Activated T-cell treated with anti-CD3 and anti-CD28 coated beads for 48 hours (primary cell): ENCODE results near the gene AZIN2.
"Not testable (repeated sequence)": the region's sequence is repeated elsewhere in the genome, so short reads cannot be mapped to it uniquely, and the experiment has no call there.

Experiments
- DNase-seq: peaks from one replicate; pipeline ENCODE4 v3.0.0-alpha.2; 2020; ENCODE audit warnings: low read depth

Gene AZIN2

GRCh38 chr1:33127001-33127823 is 46.3 kb downstream of the AZIN2 start:
- DNase-seq = peak; percentile 97

GRCh38 chr1:33128781-33129180 is 47.8 kb downstream of the AZIN2 start:
- DNase-seq = no peak

- peak; percentile 20 for DNase-seq
These were observed 49.3 kb downstream of the AZIN2 start for GRCh38 chr1:33130297-33130696.

- no peak for DNase-seq
These were observed 50.2 kb downstream of the AZIN2 start for GRCh38 chr1:33131191-33131590.

GRCh38 chr1:33132549-33132948 is 51.6 kb downstream of the AZIN2 start:
- peak; percentile 3 for DNase-seq

GRCh38 chr1:33133478-33134105 is 52.6 kb downstream of the AZIN2 start:
- DNase-seq = no peak

GRCh38 chr1:33136041-33136440 is 55.1 kb downstream of the AZIN2 start:
- DNase-seq = not testable (repeated sequence)

- peak; percentile 10 for DNase-seq
These were observed 56.8 kb downstream of the AZIN2 start for GRCh38 chr1:33137800-33138199.

- no peak for DNase-seq
These were observed 59.5 kb downstream of the AZIN2 start for GRCh38 chr1:33140153-33141149.

- no peak for DNase-seq
These were observed 60.3 kb downstream of the AZIN2 start for GRCh38 chr1:33141216-33141615.

GRCh38 chr1:33141781-33142180 is 60.8 kb downstream of the AZIN2 start:
- no peak for DNase-seq

GRCh38 chr1:33142483-33143064 is 61.6 kb downstream of the AZIN2 start:
- DNase-seq = no peak

GRCh38 chr1:33143176-33143575 is 62.2 kb downstream of the AZIN2 start:
- no peak for DNase-seq

- DNase-seq = no peak
These were observed 62.7 kb downstream of the AZIN2 start for GRCh38 chr1:33143698-33144097.

- DNase-seq = no peak
These were observed 65.0 kb downstream of the AZIN2 start for GRCh38 chr1:33146003-33146402.

- no peak for DNase-seq
These were observed 66.5 kb downstream of the AZIN2 start for GRCh38 chr1:33147275-33147996.

GRCh38 chr1:33147997-33148314 is 67.0 kb downstream of the AZIN2 start:
- no peak for DNase-seq

- DNase-seq = no peak
These were observed 67.7 kb downstream of the AZIN2 start for GRCh38 chr1:33148615-33149014.

GRCh38 chr1:33149453-33150190 is 68.7 kb downstream of the AZIN2 start:
- no peak for DNase-seq

GRCh38 chr1:33150522-33150921 is 69.6 kb downstream of the AZIN2 start:
- no peak for DNase-seq

- no peak for DNase-seq
These were observed 70.2 kb downstream of the AZIN2 start for GRCh38 chr1:33151116-33151515.
